ENCODE data around the gene PAK5. TPM values are rescaled to one million over a fixed set of nuclear protein-coding genes. Genes with fewer than 3 reads are reported as not detected.

Gene PAK5
- polyA plus RNA-seq, 2 of the 4 experiments (the other 2 are of a cell fraction): 0.01 TPM; not detected in 1

DNA sequence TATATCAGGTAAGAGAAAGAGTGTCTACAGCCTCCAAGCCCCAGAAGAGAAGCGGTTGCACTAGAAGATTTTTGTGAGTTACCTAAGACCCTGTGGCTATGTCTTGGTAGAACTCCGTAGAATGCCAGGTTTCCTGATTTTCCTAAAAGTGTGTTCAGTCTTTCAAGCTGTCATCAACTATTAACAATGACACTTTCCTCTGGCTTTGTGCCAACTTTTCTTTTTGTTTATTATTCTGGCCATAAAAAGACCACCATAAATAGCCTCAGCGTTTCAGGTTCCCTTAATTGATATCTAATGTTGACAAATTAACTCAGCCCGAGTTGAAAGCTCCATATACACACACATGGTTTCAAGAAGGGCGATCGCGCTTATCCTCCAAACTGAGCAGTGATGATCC, 1.2 kb downstream of the PAK5 start (continued):
- TF ChIP-seq POLR2A (IDR thresholded peaks at IDR 0.05; ENCODE audit: low read length): no peak

GRCh38 chr20:9835302-9835701, 3.6 kb downstream of the PAK5 start:
- Histone ChIP-seq H3K4me3 (no peak overlapping the region), H3K27ac (no peak overlapping the region), H3K4me1 (peaks cover 9% of the 10 kb centered on the region; the same call in 1 of the 3 replicates), H3K4me2 (no peak overlapping the region), H3K9me3 (no peaks in the 10 kb centered on the region)
- FAIRE-seq: no peak
- DNase-seq (ENCODE audit: low read depth in 1 of 2, low spot score in 1 of 2): no peak
- ATAC-seq: no peak
- 0% methylated on average over 1 of the region's 1 CpG for WGBS (ENCODE audit: missing lambda C conversion rate)
- TF ChIP-seq POLR2AphosphoS2 (conservative IDR thresholded peaks at IDR 0.05; ENCODE audit: low read length) (no peak), USF2 (IDR thresholded peaks at IDR 0.05) (no peak), CTCF (IDR thresholded peaks at IDR 0.05) (no peak), CHD4 (IDR thresholded peaks at IDR 0.05; ENCODE audit: borderline replicate concordance) (no peak), FOXS1 (CRISPR knock-in tag; IDR thresholded peaks at IDR 0.05) (no peak), RAD21 (conservative IDR thresholded peaks at IDR 0.05 in 1 of 2, IDR thresholded peaks at IDR 0.05 in 1 of 2) (no peak), MYC (IDR thresholded peaks at IDR 0.05; ENCODE audit: borderline replicate concordance, low read length) (no peak), RFX5 (IDR thresholded peaks at IDR 0.05) (no peak), SMC3 (IDR thresholded peaks at IDR 0.05) (no peak), ZFP36 (IDR thresholded peaks at IDR 0.05; ENCODE audit: borderline replicate concordance, partially characterized antibody) (no peak)
- TF ChIP-seq, protein P1, sequence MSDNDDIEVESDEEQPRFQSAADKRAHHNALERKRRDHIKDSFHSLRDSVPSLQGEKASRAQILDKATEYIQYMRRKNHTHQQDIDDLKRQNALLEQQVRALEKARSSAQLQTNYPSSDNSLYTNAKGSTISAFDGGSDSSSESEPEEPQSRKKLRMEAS (IDR thresholded peaks at IDR 0.05): no peak
- TF ChIP-seq, protein P2, sequence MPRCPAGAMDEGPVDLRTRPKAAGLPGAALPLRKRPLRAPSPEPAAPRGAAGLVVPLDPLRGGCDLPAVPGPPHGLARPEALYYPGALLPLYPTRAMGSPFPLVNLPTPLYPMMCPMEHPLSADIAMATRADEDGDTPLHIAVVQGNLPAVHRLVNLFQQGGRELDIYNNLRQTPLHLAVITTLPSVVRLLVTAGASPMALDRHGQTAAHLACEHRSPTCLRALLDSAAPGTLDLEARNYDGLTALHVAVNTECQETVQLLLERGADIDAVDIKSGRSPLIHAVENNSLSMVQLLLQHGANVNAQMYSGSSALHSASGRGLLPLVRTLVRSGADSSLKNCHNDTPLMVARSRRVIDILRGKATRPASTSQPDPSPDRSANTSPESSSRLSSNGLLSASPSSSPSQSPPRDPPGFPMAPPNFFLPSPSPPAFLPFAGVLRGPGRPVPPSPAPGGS (IDR thresholded peaks at IDR 0.05): no peak
- ChIA-PET CTCF (no interaction called here), POLR2A (no interaction called here)

GRCh38 chr20:9831032-9831431, 7.8 kb downstream of the PAK5 start:
- ATAC-seq: no peak
- DNase-seq (ENCODE audit: low read depth in 1 of 2, low spot score in 1 of 2): no peak
- H3K4me1 ChIP-seq: no peaks in the 10 kb centered on the region
- no peak overlapping the region for H3K4me3 ChIP-seq
- CTCF ChIA-PET: interaction anchor here (1.0 to 1.4 kb wide), 2 partner anchors 11 to 22 kb away, joined by 4 to 5 read pairs; no protein-coding TSS in a partner anchor
- FAIRE-seq: no peak
- no peak overlapping the region for H3K27ac ChIP-seq
- H3K4me2 ChIP-seq: no peak overlapping the region
- H3K9me3 ChIP-seq: no peaks in the 10 kb centered on the region
- POLR2A ChIA-PET: no interaction called here
- TF ChIP-seq KDM5A (IDR thresholded peaks at IDR 0.05) (no peak), SREBF2 (IDR thresholded peaks at IDR 0.05) (no peak), RARB (CRISPR knock-in tag; IDR thresholded peaks at IDR 0.05) (no peak), POLR2AphosphoS2 (conservative IDR thresholded peaks at IDR 0.05; ENCODE audit: low read length) (no peak), CHD4 (IDR thresholded peaks at IDR 0.05; ENCODE audit: borderline replicate concordance) (no peak)
- 77% methylated on average over 5 of the region's 5 CpGs for WGBS (ENCODE audit: missing lambda C conversion rate)

DNA sequence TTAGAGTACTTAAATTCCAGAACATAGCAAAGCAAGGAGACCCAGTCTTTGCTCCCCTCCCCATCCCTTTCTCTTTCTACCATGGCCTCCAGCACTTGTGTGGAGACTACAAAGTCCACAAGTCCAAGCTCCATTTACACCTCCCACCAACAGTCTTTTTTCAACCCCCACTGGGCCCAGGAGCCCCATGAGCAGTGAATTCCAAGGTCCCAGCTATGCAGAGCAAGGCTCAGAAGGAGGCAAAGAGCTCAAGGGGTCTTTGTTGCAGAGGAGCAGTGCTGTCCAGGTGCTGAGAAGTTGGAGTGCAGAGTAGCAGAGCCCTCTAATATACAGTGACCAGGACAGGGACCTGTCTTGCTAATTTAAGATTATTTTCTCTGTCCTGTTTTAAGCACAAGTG, 9.0 kb downstream of the PAK5 start:
- no peak overlapping the region for H3K4me2 ChIP-seq
- no peak for ATAC-seq
- no peak overlapping the region for H3K27ac ChIP-seq
- H3K4me3 ChIP-seq: no peak overlapping the region
- CTCF ChIA-PET: interaction anchor here (0.7 to 0.8 kb wide), 2 partner anchors 9 to 20 kb away, joined by 3 read pairs; partner anchors contain the start of gene PAK5
- no peaks in the 10 kb centered on the region for H3K9me3 ChIP-seq
- no peak for FAIRE-seq
- POLR2A ChIA-PET: no interaction called here
- no peaks in the 10 kb centered on the region for H3K4me1 ChIP-seq
- no peak for DNase-seq (ENCODE audit: low read depth in 1 of 2, low spot score in 1 of 2)
- TF ChIP-seq CHD2 (IDR thresholded peaks at IDR 0.05; ENCODE audit: low read length, partially characterized antibody) (no peak), HDAC2 (IDR thresholded peaks at IDR 0.05) (no peak), RAD21 (conservative IDR thresholded peaks at IDR 0.05 in 1 of 2, IDR thresholded peaks at IDR 0.05 in 1 of 2) (no peak), ZC3H11A (IDR thresholded peaks at IDR 0.05) (no peak), ZNF302 (CRISPR knock-in tag; IDR thresholded peaks at IDR 0.05) (no peak), ZFP36 (IDR thresholded peaks at IDR 0.05; ENCODE audit: borderline replicate concordance, partially characterized antibody) (no peak), FOSB (CRISPR knock-in tag; IDR thresholded peaks at IDR 0.05) (no peak), EHMT2 (IDR thresholded peaks at IDR 0.05; ENCODE audit: low read depth) (no peak), ESRRA (IDR thresholded peaks at IDR 0.05; ENCODE audit: borderline replicate concordance, low read length) (no peak), NFE2L2 (conservative IDR thresholded peaks at IDR 0.05; ENCODE audit: low read length) (no peak), HEYL (CRISPR knock-in tag; IDR thresholded peaks at IDR 0.05) (no peak), NPAS2 (CRISPR knock-in tag; IDR thresholded peaks at IDR 0.05; ENCODE audit: borderline replicate concordance) (no peak), CHD4 (IDR thresholded peaks at IDR 0.05; ENCODE audit: borderline replicate concordance) (no peak), TFCP2L1 (CRISPR knock-in tag; IDR thresholded peaks at IDR 0.05) (no peak), FOXS1 (CRISPR knock-in tag; IDR thresholded peaks at IDR 0.05) (no peak)
- TF ChIP-seq, protein P3, sequence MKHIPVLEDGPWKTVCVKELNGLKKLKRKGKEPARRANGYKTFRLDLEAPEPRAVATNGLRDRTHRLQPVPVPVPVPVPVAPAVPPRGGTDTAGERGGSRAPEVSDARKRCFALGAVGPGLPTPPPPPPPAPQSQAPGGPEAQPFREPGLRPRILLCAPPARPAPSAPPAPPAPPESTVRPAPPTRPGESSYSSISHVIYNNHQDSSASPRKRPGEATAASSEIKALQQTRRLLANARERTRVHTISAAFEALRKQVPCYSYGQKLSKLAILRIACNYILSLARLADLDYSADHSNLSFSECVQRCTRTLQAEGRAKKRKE (CRISPR knock-in tag; IDR thresholded peaks at IDR 0.05; ENCODE audit: low read depth): no peak
- TF ChIP-seq, protein P2 (IDR thresholded peaks at IDR 0.05): no peak
